Measurements from ENCODE around the gene ARL3. TPM values are rescaled to one million over a fixed set of nuclear protein-coding genes. Genes with fewer than 3 reads are reported as not detected.

The ARL3 gene
- total RNA-seq, 1 experiment from 2014 or later, result 2.6 TPM

DNA sequence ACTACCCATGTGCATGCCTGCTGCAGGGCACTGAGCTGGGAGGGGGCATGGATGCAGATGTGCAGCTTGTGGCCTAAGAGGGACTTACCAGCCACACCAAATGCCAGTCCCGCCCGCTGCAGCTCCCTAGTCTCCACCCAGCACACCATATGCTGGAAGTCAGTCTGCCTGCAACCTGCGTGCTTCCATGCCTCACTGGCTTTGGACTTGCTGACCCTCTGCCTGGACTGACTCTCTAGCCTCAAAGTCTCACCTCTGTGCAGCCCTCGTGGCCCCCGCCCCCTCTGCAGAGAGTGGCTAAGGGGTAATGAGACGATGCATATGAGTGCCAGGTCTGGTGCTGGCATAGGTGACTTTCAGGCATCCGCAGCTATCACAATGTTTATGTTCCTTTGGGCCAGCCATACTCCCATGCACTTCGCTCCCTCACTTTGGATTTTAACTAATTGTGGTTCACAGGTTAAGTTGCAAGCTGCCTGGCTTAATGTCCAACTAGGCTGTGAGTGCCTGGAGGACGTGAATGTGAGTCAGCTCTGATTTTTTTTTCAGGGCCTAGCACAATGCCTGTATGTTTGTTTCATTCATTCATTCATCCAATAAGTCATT lies 48.2 kb downstream of the ARL3 start:
- DNase-seq (ENCODE audit: low read depth, low spot score), result no peak
- in situ Hi-C loops (cut with HindIII; ENCODE audit: low pct_unique_long_range_greater_than_20kb, low sequenced_read_pairs), result no loop called here

DNA sequence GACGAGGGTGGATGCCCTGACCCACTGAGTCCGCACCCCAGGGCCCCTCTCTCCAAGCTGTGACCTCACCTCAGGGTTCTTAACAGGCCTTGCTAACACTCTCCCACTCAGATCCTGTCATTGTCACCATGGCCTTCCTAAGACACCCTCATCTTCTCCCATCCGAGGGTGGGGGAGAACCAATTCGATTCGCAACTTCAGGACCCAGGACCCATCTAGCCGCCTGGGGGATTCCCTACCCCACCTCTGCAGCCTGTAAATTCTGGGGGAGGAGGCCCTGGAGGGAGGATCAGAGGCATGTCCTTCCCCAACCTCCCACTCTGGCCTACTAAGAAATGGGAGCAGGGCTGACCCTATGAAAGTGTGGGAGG lies 52.6 kb downstream of the ARL3 start:
- in situ Hi-C loops (cut with HindIII; ENCODE audit: low pct_unique_long_range_greater_than_20kb, low sequenced_read_pairs), result no loop called here
- no peak for DNase-seq (ENCODE audit: low read depth, low spot score)

DNA sequence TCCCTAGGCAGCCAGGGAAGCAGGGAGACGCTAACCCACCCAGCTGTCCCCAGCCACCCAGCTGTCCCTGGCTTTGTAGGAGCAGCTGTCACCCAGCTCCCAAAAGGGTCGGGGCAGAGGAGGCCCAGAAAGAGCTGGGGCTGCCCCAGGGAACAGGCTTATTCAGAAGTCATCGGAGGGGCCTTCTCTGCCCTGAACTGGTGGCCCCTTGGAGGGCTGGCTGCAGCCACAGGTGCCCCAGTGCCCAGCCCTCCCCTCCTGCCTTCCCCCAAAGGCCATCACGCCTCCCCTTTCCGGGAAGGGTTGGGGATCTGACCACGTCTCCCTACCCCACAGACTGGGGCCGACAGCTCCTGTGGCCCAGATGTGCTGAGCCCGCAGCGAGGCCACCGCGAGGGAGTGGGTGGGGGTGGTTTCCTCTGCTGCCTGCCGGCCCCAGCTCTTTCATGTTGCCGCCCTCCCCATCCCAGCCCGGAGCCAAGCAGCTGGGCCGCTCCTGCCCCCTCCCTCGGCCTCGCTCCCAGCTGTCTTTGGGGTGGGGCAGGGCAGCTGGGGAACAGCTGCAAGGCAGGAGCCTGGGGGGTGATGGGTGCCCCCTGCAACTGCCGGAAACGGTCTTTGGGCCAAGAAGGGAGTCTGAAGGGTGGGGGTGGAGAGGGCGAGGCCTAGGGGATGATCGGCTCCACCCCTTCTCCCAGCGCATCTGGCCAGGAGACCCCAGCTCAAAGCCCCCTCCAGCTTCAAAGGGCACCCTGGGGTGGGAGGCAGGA lies 53.1 kb downstream of the ARL3 start:
- DNase-seq (ENCODE audit: low read depth, low spot score), result no peak
- in situ Hi-C loops (cut with HindIII; ENCODE audit: low pct_unique_long_range_greater_than_20kb, low sequenced_read_pairs), result no loop called here

DNA sequence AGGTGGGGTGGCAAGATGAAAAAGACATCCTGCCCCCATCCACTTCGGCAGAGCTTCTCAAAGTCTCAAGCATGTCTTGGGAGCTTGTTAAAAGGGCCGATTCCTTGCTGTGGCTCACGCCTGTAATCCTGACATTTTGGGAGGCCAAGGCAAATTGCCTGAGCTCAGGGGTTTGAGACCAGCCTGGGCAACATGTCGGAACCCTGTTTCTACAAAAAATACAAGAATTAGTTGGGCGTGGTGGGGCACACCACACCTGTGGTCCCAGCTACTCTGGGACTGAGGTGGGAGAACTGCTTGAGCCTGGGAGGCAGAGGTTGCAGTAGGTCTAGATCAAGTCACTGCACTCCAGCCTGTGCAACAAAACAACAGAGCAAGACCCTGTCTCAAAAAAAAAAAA lies 55.4 kb downstream of the ARL3 start:
- no peak for DNase-seq (ENCODE audit: low read depth, low spot score)
- in situ Hi-C loops (cut with HindIII; ENCODE audit: low pct_unique_long_range_greater_than_20kb, low sequenced_read_pairs), result no loop called here

DNA sequence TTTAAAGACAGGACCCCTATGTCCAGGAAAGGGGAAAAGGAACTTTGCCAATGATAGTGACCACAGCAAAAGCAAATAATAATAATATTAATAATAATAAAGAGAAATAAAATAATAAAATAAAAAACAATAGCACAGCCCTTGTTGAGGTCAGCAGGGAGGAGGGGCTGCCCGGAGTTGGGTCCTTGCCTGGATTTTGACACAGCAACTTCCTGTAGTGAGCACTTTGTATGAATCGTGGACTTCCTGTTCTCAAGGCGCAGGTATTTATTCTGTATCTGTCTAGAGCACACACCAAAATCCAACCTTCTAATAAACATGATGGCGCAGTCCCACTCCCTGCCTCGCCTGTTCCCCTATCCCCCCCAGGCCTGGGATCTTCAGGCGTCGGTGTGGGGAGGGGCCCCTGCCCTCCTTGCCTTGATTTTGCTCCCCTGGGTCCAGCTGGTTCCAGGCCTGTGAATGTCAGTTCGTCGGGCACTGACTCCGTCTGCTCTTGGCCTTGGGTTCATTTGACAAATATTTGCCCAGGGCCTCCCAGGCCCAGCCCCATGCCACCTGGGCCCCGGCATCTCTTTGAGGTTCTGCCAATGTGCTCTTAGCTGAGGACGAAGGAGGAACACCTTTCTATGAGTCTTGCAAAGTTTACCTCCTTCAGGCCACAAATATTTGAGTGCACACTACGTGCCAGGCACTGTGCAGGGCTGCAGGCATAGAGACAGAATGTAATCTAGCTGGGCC lies 56.0 kb downstream of the ARL3 start:
- in situ Hi-C loops (cut with HindIII; ENCODE audit: low pct_unique_long_range_greater_than_20kb, low sequenced_read_pairs), result no loop called here
- DNase-seq (ENCODE audit: low read depth, low spot score), result no peak

DNA sequence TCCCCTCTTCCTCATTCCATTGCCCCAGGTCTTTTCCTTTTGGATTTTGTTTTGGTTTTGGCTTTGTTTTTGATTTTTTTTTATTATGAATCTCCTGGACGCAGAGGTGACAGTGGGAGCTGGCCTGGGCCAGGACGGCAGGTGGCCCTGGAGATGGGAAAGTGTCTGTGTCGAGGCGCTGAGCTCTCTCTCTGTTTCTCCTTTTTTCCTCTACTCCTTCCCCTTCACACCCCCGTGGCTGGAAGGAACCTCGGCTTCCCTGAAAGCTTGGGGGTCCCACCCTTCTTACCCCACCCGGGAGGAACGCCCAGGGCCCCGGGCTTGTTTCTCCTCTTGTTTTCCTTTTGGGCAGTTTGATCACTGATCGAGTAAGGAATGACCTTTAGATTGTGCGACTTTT lies 56.7 kb downstream of the ARL3 start:
- DNase-seq (ENCODE audit: low read depth, low spot score), result no peak
- in situ Hi-C loops (cut with HindIII; ENCODE audit: low pct_unique_long_range_greater_than_20kb, low sequenced_read_pairs), result no loop called here

DNA sequence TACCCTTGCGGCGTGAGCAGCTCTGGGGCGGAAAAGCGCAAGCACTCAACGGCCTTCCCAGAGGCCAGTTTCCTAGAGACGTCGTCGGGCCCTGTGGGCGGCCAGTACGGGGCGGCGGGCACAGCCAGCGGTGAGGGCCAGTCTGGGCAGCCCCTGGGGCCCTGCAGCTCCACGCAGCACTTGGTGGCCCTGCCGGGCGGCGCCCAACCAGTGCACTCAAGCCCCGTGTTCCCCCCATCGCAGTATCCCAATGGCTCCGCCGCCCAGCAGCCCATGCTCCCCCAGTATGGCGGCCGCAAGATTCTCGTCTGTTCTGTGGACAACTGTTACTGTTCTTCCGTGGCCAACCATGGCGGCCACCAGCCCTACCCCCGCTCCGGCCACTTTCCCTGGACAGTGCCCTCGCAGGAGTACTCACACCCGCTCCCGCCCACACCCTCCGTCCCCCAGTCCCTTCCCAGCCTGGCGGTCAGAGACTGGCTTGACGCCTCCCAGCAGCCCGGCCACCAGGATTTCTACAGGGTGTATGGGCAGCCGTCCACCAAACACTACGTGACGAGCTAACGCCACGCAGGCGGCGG lies 57.3 kb downstream of the ARL3 start:
- DNase-seq (ENCODE audit: low read depth, low spot score), result no peak
- in situ Hi-C loops (cut with HindIII; ENCODE audit: low pct_unique_long_range_greater_than_20kb, low sequenced_read_pairs), result no loop called here

DNA sequence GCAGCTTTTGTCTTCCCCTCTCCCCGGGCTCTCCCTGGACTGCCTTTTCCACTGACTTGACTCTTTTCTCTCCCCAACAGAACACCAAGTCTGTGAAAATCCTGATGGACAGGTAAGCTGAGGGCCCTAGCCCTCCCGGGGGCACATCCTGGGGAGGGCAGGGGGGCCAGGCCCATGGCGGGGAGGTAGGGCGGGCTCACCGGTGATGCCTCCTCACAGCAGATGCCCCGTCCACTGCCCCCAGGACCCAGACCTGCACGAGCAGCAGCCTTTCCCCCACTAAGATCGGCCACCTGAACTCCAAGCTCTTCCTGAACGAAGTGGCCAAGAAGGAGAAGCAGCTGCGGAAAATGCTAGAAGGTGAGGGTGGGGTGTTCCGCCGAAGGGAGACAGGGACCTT lies 58.2 kb downstream of the ARL3 start:
- no peak for DNase-seq (ENCODE audit: low read depth, low spot score)
- in situ Hi-C loops (cut with HindIII; ENCODE audit: low pct_unique_long_range_greater_than_20kb, low sequenced_read_pairs), result no loop called here

DNA sequence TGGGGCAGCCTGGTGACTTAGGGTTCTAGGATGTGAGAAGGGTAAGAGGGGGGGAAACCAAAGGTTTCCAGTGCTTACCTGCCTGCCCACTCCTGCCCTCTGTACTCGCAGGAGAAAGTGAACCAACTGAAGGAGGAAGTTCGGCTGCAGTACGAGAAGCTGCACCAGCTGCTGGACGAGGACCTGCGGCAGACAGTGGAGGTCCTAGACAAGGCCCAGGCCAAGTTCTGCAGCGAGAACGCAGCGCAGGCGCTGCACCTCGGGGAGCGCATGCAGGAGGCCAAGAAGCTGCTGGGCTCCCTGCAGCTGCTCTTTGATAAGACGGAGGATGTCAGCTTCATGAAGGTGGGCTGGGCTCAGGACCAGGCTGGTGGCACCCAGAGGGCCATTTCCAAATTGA lies 59.2 kb downstream of the ARL3 start:
- DNase-seq (ENCODE audit: low read depth, low spot score), result no peak
- in situ Hi-C loops (cut with HindIII; ENCODE audit: low pct_unique_long_range_greater_than_20kb, low sequenced_read_pairs), result no loop called here

DNA sequence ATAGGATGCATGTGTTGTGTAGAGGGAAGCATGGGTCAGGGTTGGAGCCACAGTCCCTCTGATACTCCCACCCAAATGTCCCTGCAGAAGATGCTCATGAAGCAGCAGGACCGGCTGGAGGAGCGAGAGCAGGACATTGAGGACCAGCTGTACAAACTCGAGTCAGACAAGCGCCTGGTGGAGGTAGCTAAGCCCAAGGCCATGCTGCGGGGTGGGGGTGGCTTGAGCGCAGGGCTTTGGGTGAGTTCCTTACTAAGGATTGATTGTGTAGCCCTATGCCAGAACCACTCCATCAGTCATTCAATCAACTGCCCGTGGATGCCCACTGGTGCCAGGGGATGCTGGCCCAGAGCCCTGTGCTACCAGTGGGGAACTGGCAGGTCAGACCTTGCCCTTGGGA lies 59.6 kb downstream of the ARL3 start:
- in situ Hi-C loops (cut with HindIII; ENCODE audit: low pct_unique_long_range_greater_than_20kb, low sequenced_read_pairs), result no loop called here
- DNase-seq (ENCODE audit: low read depth, low spot score), result no peak

DNA sequence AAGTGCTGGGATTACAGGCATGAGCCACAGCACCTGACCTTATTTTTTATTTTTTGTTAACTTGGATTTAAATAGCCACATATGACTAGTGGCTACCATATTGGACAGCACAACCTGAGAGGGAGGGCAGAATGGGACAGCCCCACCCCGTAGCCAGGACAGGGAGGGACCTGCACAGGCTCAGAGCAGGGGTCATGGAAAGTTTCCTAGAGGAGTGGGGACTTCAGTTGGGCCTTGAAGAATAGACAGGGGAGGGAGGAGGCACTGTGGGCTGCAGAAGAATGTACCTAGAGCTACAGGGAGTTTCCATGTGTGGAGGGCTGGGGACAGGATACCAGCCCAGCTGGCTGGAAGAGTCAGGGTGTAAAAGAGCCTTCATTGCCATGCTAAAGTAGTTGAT lies 61.1 kb downstream of the ARL3 start:
- no peak for DNase-seq (ENCODE audit: low read depth, low spot score)
- in situ Hi-C loops (cut with HindIII; ENCODE audit: low pct_unique_long_range_greater_than_20kb, low sequenced_read_pairs), result no loop called here

DNA sequence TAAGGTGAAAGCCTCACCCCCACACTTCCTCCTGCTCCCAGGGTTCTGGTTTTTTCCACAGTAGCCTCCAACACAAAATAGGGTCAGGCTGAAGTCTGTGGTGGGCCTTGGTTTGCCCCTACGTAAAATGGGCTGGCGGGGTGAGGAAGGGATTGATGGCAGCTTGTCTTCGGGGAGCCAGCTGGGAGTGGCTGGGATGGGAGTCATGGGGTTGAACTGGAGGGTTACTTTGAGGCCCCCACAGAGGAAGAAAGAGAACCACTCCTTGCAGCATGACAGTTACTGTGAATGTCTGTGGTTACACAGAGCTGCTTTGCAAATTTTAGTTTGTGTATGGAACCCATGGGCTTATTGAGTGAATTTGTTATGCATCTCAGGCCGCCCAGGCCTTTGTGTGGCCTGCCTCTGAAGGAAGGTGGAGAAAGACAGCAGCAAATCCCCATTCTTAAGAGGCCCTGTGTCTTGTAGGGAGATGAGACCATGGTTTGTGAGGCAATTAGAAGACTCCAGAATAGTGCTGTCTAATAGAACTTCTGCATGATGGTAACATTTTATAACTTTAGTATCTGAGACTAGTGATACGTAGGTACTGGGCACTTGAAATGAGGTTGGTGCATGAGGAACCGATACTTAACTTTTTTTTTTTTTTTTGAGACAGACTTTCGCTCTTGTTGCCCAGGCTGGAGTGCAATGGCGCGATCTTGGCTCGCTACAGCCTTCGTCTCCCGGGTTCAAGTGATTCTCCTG lies 61.9 kb downstream of the ARL3 start:
- no peak for DNase-seq (ENCODE audit: low read depth, low spot score)
- in situ Hi-C loops (cut with HindIII; ENCODE audit: low pct_unique_long_range_greater_than_20kb, low sequenced_read_pairs), result no loop called here

DNA sequence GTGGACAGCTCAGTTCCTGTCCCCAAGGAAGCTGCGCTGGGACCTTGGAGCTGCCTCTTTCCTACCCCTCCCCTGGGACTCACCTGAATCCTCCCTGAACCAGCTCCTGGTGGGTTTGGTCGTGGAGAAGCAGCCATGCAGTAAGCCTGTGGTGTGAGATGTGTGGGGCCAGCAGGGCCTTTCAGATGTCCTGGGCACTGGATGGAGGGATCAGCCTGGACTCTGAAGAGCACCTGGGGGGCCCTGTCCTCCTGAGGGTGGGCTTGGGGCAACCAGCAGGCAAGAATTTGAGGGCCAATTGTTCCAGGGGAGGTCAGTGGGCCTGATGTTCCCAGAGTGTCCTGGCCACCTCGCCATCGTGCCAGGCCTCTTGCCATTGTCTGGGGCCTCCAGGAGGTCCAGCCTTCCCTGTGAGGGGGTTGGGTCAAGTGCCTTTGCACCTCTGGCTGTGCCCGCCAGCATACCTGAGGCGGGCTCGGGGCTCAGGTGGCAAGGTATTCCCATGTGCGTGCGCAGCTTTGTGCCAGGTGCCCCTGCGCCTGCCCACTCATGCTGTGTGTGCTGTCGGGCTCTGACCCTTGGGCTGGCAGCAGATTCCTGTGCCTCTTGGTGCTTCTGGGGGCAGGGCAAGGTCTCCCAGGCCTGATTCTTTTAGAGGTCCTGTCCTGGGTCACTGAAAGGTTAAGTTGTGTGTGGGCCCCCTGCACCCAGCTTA lies 62.6 kb downstream of the ARL3 start:
- DNase-seq (ENCODE audit: low read depth, low spot score), result no peak
- in situ Hi-C loops (cut with HindIII; ENCODE audit: low pct_unique_long_range_greater_than_20kb, low sequenced_read_pairs), result no loop called here

DNA sequence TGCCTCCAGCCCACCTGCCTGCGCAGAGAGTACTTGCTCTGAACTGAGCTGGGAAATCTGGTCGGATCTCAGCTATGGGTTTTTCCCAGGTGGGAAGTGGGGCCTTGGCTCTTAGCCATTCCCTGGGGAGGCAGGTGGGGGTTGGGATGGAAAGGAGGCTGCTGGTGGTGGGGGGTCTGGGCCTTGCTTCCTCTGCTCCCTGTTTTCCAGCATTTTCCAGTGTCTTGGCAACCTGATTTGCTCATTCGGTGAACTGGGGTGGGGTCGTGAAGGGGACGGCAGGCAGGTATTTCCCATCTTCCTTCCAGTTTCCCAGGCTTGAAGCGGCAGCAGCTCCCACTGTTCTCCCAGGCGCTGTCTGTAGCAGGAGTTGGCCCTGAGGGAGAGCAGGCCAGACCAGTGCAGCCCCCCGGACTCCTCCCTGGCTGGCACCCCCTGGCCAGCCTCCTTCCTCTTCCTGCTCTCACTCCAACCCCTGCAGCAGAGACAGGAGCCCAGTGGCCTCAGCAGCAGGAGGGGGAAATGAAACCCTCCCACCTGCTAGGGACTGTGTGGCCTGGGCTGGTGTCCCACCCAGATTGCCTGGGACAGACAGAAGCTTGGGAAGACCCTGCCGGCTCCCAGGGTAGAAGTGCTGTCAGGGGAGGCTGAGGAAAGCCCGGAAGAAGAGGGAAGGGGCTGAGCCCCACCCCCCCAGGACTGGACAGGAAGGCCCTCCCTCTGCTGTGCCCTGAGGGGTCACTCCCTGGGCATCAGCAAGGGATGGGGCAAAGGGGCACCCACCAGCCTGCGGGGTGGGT lies 63.3 kb downstream of the ARL3 start:
- in situ Hi-C loops (cut with HindIII; ENCODE audit: low pct_unique_long_range_greater_than_20kb, low sequenced_read_pairs), result no loop called here
- no peak for DNase-seq (ENCODE audit: low read depth, low spot score)

DNA sequence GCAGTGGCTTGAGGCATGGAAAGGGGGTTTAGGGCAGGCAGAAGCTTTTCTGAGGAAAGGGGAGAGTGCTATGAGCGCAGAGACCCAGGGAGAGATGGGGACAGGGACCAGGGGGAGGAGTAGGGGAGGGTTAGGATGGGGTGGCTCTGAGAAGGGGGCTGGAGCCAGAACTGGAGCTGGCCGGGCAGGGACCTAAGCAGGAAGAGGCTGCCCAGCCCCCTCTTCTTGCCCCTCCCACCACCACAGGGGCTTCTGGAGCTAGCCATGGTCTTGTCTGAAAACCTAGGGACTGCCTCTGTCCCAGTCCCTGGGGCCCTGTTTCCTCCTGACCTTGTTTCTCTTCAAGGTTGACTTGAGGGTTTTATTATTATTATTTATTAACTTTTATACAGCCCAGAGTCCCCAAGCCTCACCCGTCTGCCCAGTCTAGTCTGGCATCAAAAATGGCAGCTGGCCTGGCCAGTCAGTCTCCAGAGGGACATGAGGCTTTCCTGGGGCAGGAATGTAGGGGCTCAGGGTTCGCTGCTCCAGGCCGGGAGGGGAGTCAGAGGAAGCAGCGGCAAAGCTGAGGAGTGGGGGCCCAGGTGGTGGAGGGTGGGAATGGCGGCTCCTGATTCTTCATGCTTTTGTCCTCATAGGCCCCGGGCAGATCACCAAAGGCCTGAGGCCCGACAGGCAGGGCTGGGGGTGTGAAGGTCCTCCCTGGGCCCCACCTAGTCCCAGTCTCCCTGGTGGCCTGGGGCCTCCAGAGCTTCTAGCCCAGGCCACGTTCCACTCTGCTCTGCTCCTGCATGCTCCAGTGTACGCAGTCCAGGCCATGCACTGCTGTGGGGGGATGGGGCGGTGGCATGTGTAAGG lies 64.2 kb downstream of the ARL3 start:
- in situ Hi-C loops (cut with HindIII; ENCODE audit: low pct_unique_long_range_greater_than_20kb, low sequenced_read_pairs), result no loop called here
- DNase-seq (ENCODE audit: low read depth, low spot score), result no peak

Data from SK-MEL-5 (cell line).